Keratinocyte (primary cell): Measurements from ENCODE around the gene HAND1. TPM values are rescaled to one million over a fixed set of nuclear protein-coding genes. Genes with fewer than 3 reads are reported as not detected.

Experiments used
- DNase-seq: peaks from one replicate; pipeline ENCODE4 v3.0.0-alpha.2; 2011; ENCODE audit warnings: low read depth, missing footprints, low spot score
- FAIRE-seq: peaks from 2 replicates; lab custom pipeline; 2011; peaks lifted over from hg19 to GRCh38; lab: Jason Lieb, UNC
- H2AFZ ChIP-seq: 2 replicates; pipeline ENCODE4 v1.6.0; 2012; ENCODE audit warnings: low read length, control low read depth, inconsistent platforms; ENCODE audit not compliant: control insufficient read depth
- H3K27ac ChIP-seq: 2 replicates; pipeline ENCODE4 v1.5.1; 2011; ENCODE audit warnings: low read length; ENCODE audit not compliant: control insufficient read depth, insufficient read depth
- H3K27me3 ChIP-seq: 3 replicates; pipeline ENCODE4 v1.6.0; 2011; ENCODE audit warnings: low read length; ENCODE audit not compliant: control insufficient read depth, insufficient read depth; ENCODE audit errors: extremely low read depth
- H3K36me3 ChIP-seq, 2 experiments: 2 replicates in 1 of 2; 3 replicates in 1 of 2; pipeline ENCODE4 v1.5.1; 2011; ENCODE audit warnings: low read length in 2 of 2, mild to moderate bottlenecking in 1 of 2; ENCODE audit not compliant: control insufficient read depth in 2 of 2, insufficient read depth in 2 of 2; ENCODE audit errors: extremely low read depth in 1 of 2
- H3K4me1 ChIP-seq: 3 replicates; pipeline ENCODE4 v1.5.1; 2011; ENCODE audit warnings: low read length; ENCODE audit not compliant: control insufficient read depth, insufficient read depth; ENCODE audit errors: extremely low read depth
- H3K4me2 ChIP-seq: 3 replicates; pipeline ENCODE4 v1.6.0; 2011; ENCODE audit warnings: low read depth, low read length; ENCODE audit not compliant: control insufficient read depth, insufficient read depth; ENCODE audit errors: extremely low read depth
- H3K4me3 ChIP-seq, 3 experiments: fragments of 200-600 bp in 1 of 3; sonication (generic) in 1 of 3; 2 replicates in 2 of 3; 3 replicates in 1 of 3; pipeline ENCODE4 v1.5.1; 2011 to 2016; ENCODE audit warnings: low read length in 3 of 3, mild to moderate bottlenecking in 3 of 3, control low read depth in 2 of 3, inconsistent platforms in 1 of 3, low read depth in 1 of 3, mixed read lengths in 1 of 3, mixed run types in 1 of 3, moderate library complexity in 1 of 3; ENCODE audit not compliant: control insufficient read depth in 2 of 3, insufficient read depth in 2 of 3; ENCODE audit errors: extremely low read depth in 1 of 3
- H3K79me2 ChIP-seq: 2 replicates; pipeline ENCODE4 v1.6.0; 2012; ENCODE audit warnings: low read length; ENCODE audit not compliant: control insufficient read depth, insufficient read depth
- H3K9ac ChIP-seq: 3 replicates; pipeline ENCODE4 v1.6.0; 2011; ENCODE audit warnings: low read length; ENCODE audit not compliant: control insufficient read depth, insufficient read depth; ENCODE audit errors: extremely low read depth
- H3K9me1 ChIP-seq: 3 replicates; pipeline ENCODE4 v1.6.0; 2011; ENCODE audit warnings: low read length; ENCODE audit not compliant: control insufficient read depth, insufficient read depth; ENCODE audit errors: extremely low read depth
- H3K9me3 ChIP-seq: 2 replicates; pipeline ENCODE4 v1.5.1; 2012; ENCODE audit warnings: low read depth, low read length; ENCODE audit not compliant: control insufficient read depth
- H4K20me1 ChIP-seq: 3 replicates; pipeline ENCODE4 v1.6.0; 2011; ENCODE audit warnings: low read length; ENCODE audit not compliant: control insufficient read depth, insufficient read depth; ENCODE audit errors: extremely low read depth
- EZH2 ChIP-seq: IDR thresholded peaks from one replicate; pipeline ENCODE4 v1.6.1; 2012; ENCODE audit warnings: inconsistent platforms, mild to moderate bottlenecking, low read length, moderate library complexity
- dilution Hi-C: fragments of 300-500 bp; cut with MboI; formaldehyde crosslinking; loops from one replicate; pipeline ENCODE4 v1.7.0; 2020; ENCODE audit warnings: low sequenced_read_pairs; ENCODE audit not compliant: extremely low pct_ligation_motif_present
- polyA plus RNA-seq, 5 experiments: library from polyadenylated mRNA; depleted of rRNA in 3 of 5; stranded (reverse) in 3 of 5; stranded (forward) in 1 of 5; unstranded in 1 of 5; fragments of >200 nt; gene quantifications; 1 replicate in 1 of 5; 2 replicates in 3 of 5; 3 replicates in 1 of 5; pipeline versions ENCODE4 v1.2.1 to v1.2.3, GENCODE V29; 2011 to 2012; ENCODE audit warnings: missing spikeins in 2 of 5, low read depth in 1 of 5, low replicate concordance in 1 of 5
- TF ChIP-seq, protein P1 (sequence below), 3 experiments: IDR thresholded peaks in 1 of 3; conservative IDR thresholded peaks in 1 of 3; optimal IDR thresholded peaks in 1 of 3; 2 replicates in 2 of 3; 3 replicates in 1 of 3; pipeline versions ENCODE3 to v1.5.1; 2011; ENCODE audit warnings: low read length in 3 of 3, mild to moderate bottlenecking in 3 of 3, moderate library complexity in 2 of 3, control low read depth in 1 of 3, inconsistent platforms in 1 of 3; ENCODE audit not compliant: insufficient read depth in 2 of 3; ENCODE audit errors: extremely low read depth in 1 of 3

Gene HAND1
- polyA plus RNA-seq, 1 donor (not counting 4 experiments of a cell fraction or from before 2014, with no cell fraction given): not detected

DNA sequence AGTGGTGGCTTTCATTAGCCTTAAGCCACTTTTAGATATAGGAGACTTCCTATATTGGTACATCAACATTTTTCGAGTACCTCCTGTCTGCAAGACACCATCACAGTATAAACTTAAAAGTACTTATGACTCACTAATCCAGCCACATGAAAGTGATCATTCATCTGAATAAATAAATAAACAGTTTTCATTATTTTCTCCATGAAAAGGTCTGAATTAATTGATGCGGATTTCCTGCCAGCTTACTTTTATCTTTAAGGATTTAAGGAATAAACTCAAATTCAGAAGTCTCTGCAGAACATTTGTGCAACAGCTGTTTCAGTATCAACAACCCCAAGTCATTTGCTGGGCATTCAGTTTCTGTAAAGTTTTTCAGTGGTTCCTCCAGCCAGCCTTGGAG, 28.2 kb downstream of the HAND1 start:
- Histone ChIP-seq H3K4me1 (peaks cover 9% of the 10 kb centered on the region), H3K4me2 (no peak overlapping the region), H3K4me3 (no peak overlapping the region), H3K9ac (no peak overlapping the region), H3K27ac (no peak overlapping the region), H3K27me3 (no peaks in the 10 kb centered on the region), H3K79me2 (peaks cover 44% of the 10 kb centered on the region), H2AFZ (no peak overlapping the region), H3K36me3 (peaks cover 12 to 13% of the 10 kb centered on the region in 2 experiments), H4K20me1 (no peaks in the 10 kb centered on the region), H3K9me1 (no peaks in the 10 kb centered on the region), H3K9me3 (no peaks in the 10 kb centered on the region)
- DNase-seq (no peak), FAIRE-seq (no peak)
- TF ChIP-seq, protein P1, sequence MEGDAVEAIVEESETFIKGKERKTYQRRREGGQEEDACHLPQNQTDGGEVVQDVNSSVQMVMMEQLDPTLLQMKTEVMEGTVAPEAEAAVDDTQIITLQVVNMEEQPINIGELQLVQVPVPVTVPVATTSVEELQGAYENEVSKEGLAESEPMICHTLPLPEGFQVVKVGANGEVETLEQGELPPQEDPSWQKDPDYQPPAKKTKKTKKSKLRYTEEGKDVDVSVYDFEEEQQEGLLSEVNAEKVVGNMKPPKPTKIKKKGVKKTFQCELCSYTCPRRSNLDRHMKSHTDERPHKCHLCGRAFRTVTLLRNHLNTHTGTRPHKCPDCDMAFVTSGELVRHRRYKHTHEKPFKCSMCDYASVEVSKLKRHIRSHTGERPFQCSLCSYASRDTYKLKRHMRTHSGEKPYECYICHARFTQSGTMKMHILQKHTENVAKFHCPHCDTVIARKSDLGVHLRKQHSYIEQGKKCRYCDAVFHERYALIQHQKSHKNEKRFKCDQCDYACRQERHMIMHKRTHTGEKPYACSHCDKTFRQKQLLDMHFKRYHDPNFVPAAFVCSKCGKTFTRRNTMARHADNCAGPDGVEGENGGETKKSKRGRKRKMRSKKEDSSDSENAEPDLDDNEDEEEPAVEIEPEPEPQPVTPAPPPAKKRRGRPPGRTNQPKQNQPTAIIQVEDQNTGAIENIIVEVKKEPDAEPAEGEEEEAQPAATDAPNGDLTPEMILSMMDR (optimal IDR thresholded peaks at IDR 0.05 in 1 of 3, IDR thresholded peaks at IDR 0.05 in 1 of 3, conservative IDR thresholded peaks at IDR 0.05 in 1 of 3; ENCODE audit: extremely low read depth in 1 of 3, insufficient read depth in 2 of 3, low read length in 3 of 3): no peak
- no peak for TF ChIP-seq EZH2
- dilution Hi-C loops: no loop called here

DNA sequence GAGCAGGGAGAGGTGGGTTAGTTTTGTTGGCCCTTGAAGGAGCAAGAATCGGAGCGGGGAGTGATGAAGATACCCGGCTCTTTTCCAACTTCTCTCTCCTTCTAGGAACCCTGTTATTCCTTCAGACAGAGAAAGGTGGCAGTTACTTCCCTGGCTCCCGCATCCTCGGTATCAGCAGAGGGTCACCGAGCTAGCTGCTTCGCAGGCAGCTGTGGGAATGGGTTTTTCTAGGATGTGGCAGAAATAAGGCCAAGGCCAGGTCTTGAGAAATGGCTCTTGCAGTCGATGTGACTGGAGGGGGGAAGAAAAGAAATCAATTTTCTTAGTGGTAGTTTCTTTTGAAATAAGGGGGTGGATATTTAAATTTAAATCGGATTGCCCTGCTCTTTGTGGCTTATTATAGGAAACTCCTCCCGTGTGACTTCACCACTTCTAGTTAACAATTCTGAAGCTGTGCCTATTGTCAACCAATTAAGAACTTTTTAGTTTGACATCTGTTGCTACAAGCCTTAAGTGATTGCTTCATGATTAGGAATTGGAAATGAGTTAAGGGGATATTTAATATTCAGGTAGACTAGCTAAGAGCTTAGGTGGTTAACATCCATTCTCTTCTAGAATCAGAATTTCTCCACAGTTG, 30.8 kb downstream of the HAND1 start:
- Histone ChIP-seq H3K9me3 (no peaks in the 10 kb centered on the region), H3K9ac (peak overlapping the region; percentile 84), H3K36me3 (peaks cover 3 to 4% of the 10 kb centered on the region in 2 experiments), H3K27me3 (no peaks in the 10 kb centered on the region), H3K79me2 (peaks cover 48% of the 10 kb centered on the region), H4K20me1 (no peaks in the 10 kb centered on the region), H3K9me1 (no peaks in the 10 kb centered on the region), H3K4me3 (peak overlapping the region; percentile 80 to 99 (median 98)), H3K27ac (peak overlapping the region; percentile 43), H2AFZ (peak overlapping the region; percentile 36), H3K4me1 (peaks cover 24% of the 10 kb centered on the region), H3K4me2 (peak overlapping the region; percentile 95)
- no peak for FAIRE-seq
- DNase-seq: no peak
- no peak for TF ChIP-seq EZH2
- TF ChIP-seq, protein P1 (optimal IDR thresholded peaks at IDR 0.05 in 1 of 3, IDR thresholded peaks at IDR 0.05 in 1 of 3, conservative IDR thresholded peaks at IDR 0.05 in 1 of 3; ENCODE audit: extremely low read depth in 1 of 3, insufficient read depth in 2 of 3, low read length in 3 of 3): no peak
- dilution Hi-C loops: no loop called here
